Activated naive CD8-positive, alpha-beta T cell treated with anti-CD3 and anti-CD28 coated beads, Interleukin-2, amount 50 U/mL, for 24 hours (primary cell): ENCODE measurements around the gene AOAH.
A peak's percentile ranks its signal among the peaks of the same experiment; 100 is the strongest.

ENCODE experiments used
- ATAC-seq: fragments of 150-1000 bp; cut with Tn5 transposase; one replicate; pipeline ENCODE4 v1.10.0; 2021
- DNase-seq: peaks from one replicate; pipeline ENCODE4 v3.0.0; 2021
- H3K27ac Mint-ChIP-seq: one replicate; pipeline ENCODE4 v1.8.0; 2021; ENCODE audit warnings: mild to moderate bottlenecking, mixed read lengths
- H3K27me3 Mint-ChIP-seq: one replicate; pipeline ENCODE4 v1.8.0; 2021; ENCODE audit warnings: mixed read lengths
- H3K36me3 Mint-ChIP-seq: one replicate; pipeline ENCODE4 v1.8.0; 2021; ENCODE audit warnings: low read depth, mixed read lengths
- H3K4me1 Mint-ChIP-seq: one replicate; pipeline ENCODE4 v1.8.0; 2021; ENCODE audit warnings: mixed read lengths
- H3K4me3 Mint-ChIP-seq: one replicate; pipeline ENCODE4 v1.8.0; 2021; ENCODE audit warnings: mild to moderate bottlenecking, moderate library complexity, mixed read lengths
- H3K9me3 Mint-ChIP-seq: one replicate; pipeline ENCODE4 v1.8.0; 2021; ENCODE audit warnings: mixed read lengths

The AOAH gene

DNA sequence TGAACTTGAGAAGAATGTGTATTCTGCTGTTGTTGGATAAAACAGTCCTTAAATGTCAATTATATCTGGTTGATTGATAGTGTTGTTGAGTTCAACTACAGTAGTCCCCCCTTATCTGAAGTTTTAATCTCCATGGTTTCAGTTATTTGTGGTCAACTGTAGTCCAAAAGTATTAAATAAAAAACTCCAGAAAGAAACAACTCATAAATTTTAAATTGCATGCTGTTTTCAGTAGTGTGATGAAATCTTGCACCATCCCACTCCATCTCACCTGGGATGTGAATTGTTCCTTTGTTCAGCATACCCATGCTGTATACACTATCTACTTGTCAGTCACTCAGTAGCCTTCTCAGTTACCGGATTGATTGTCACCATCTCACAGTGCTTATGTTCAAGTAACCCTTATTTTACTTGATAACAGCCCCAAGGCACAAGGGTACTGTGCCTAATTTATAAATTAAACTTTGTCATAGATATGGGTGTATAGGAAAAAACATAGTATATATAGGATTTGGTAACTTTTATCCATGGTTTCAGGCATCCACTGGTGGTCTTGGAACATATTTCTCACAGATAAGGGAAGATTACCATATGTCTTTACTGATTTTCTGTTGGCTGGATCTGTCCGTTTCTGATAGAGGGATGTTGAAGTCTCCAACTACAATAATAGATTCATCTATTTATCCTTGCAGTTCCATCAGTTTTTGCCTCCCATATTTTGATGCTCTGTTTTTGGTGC is 57.1 kb downstream of the AOAH start:
- Mint-ChIP-seq H3K9me3 (peaks cover 11% of the 10 kb centered on the region), H3K36me3 (peaks cover 8% of the 10 kb centered on the region), H3K27ac (peak overlapping the region; percentile 57), H3K4me1 (peaks cover 49% of the 10 kb centered on the region), H3K4me3 (no peak overlapping the region), H3K27me3 (no peaks in the 10 kb centered on the region)
- DNase-seq: no peak
- ATAC-seq: no peak

DNA sequence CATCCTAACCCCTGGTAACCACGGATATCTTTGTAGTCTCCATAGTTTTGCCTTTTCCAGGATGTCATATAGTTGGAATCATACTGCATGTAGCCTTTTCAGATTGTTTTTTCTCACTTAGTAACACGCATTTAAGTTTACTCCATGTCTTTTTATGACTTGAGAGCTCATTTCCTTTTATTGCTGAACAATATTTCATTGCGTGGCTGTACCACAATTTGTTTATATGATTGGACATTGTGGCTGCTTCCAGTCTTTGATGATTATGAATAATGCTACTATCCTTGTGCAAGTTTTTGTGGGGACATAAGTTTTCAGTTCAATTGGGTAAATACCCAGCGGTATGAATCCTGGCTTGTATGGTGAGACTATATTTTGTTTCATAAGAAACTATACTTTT is 60.8 kb downstream of the AOAH start:
- H3K27ac Mint-ChIP-seq: no peak overlapping the region
- no peak for ATAC-seq
- H3K36me3 Mint-ChIP-seq: peaks cover 5% of the 10 kb centered on the region
- H3K9me3 Mint-ChIP-seq: peaks cover 11% of the 10 kb centered on the region
- no peak overlapping the region for H3K4me3 Mint-ChIP-seq
- no peak for DNase-seq
- H3K4me1 Mint-ChIP-seq: peaks cover 36% of the 10 kb centered on the region
- no peaks in the 10 kb centered on the region for H3K27me3 Mint-ChIP-seq

DNA sequence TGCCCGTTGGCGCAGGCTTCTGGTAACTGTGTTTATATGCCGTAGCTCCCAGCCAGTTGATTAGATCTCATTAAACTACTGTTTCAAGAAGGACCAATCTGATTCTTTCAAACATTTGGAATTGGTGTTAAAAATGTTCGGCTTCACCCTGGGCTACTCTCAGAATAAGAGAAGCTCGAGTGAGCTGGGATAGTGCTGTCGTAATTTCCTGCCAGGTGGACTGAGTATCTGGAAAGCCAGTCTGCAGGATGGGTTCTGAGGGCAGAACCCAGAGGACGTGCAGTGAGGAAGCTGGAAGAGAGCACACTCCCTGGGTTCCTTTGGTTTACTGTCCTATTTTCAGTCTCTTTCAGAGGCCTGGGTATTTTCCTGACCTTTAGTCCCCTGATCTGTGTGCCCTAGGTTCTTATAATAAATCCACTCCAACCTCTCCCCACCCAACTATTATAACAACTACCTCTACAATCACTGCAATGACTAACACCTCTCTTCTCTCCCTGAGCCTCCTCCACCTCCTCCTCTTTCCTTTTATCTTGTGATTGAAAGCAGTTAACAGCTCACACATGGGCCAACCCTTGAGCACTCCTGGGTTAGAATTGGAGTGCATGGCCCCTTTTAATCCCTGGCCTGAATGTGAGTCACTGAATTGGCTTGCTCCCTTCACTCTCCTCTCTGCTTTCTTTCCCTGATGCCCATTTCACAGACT is 63.0 kb downstream of the AOAH start:
- Mint-ChIP-seq H3K9me3 (peaks cover 11% of the 10 kb centered on the region), H3K4me1 (peaks cover 21% of the 10 kb centered on the region), H3K27ac (no peak overlapping the region), H3K4me3 (no peak overlapping the region), H3K27me3 (no peaks in the 10 kb centered on the region), H3K36me3 (peaks cover 3% of the 10 kb centered on the region)
- peak; percentile 63 for ATAC-seq
- DNase-seq: no peak

DNA sequence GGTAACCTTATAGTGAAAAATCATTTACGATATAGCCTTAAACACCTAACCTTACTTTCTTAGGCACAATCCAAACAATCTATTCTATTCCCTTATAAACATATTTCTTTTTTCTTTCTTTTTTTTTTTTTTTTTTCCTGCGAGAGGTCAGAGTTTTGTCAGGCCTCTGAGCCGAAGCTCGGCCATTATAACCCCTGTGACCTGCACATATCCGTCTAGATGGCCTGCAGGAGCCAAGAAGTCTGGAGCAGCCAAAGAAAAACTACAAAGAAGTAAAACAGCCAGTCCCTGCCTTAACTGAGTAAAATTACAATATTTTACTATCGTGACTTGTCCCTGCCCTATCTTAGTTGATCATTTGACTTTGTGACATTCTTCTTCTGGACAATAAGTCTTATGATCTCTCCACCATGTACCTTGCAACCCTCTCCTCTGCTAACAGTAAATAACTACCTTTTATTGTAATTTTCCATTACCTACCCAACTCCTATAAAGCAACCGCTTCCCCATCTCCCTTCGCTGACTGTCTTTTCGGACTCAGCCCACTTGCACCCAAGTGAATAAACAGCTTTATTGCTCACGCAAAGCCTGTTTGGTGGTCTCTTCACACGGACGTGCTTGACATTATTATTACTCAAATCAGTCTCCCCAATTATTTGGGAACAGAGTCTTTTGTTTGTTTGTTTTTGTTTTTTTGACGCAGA is 64.5 kb downstream of the AOAH start:
- H3K27me3 Mint-ChIP-seq: no peaks in the 10 kb centered on the region
- no peak overlapping the region for H3K27ac Mint-ChIP-seq
- peaks cover 4% of the 10 kb centered on the region for H3K9me3 Mint-ChIP-seq
- ATAC-seq (no peak), DNase-seq (no peak)
- H3K4me3 Mint-ChIP-seq: no peak overlapping the region
- H3K36me3 Mint-ChIP-seq: no peaks in the 10 kb centered on the region
- peaks cover 21% of the 10 kb centered on the region for H3K4me1 Mint-ChIP-seq

DNA sequence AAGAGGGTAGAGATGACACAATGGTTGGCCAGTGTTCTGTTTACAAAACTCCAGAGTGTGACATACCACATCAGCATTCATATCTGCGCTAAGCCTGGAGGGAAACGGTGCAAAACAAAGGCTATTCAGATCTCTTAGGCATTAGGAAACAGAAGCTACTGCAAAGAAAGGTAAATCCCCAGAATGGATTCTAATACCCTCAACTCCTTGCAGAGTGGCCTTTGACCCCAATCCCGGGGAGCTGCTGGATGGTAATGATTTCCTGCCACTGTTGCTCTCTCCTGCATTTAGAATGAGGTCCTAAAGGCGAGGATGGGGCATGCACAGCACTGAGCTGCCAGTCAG is 65.2 kb downstream of the AOAH start:
- no peak for DNase-seq
- no peak overlapping the region for H3K27ac Mint-ChIP-seq
- H3K4me1 Mint-ChIP-seq: peaks cover 21% of the 10 kb centered on the region
- no peaks in the 10 kb centered on the region for H3K9me3 Mint-ChIP-seq
- no peaks in the 10 kb centered on the region for H3K27me3 Mint-ChIP-seq
- H3K4me3 Mint-ChIP-seq: no peak overlapping the region
- ATAC-seq: no peak
- no peaks in the 10 kb centered on the region for H3K36me3 Mint-ChIP-seq

DNA sequence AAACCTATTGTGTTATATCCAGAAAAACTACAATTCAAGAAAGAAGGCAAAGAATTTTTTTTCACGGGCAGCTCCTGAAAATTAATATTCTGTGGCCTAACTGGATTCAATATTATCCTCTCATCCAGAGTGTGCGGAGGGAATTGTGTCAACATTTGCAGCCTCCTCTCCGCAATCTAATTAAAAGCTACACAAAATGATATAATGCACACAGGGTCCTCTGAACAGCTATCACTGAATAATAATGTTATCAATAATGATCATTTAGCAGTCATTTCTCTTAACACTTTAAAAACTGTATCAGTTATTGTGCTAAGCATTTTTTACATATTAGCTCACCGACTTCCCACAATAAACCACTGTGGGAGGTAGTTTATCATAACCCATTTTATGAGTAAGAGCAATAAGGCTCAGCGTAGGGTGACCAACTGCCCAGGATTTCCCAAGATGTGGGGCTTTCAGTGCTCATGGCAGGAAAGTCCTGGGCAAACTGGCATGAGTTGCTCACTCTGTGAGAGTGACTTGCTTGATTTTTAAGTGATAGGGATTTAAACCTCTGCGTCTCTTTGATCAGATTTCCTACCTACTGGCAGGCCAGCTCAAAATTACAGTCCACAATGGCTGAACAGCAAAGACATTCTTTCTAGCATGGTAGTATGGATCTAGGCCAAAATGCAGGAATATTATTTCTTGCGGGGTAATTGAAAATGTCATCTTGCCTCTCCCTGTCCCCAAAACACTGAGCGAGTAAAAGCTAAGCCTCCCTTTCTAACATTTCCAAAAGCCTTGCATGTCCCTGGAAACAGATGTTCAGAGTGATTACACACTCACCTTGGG is 65.7 kb downstream of the AOAH start:
- no peak overlapping the region for H3K27ac Mint-ChIP-seq
- no peak overlapping the region for H3K4me3 Mint-ChIP-seq
- ATAC-seq (peak; percentile 35), DNase-seq (no peak)
- H3K4me1 Mint-ChIP-seq: peaks cover 23% of the 10 kb centered on the region
- no peaks in the 10 kb centered on the region for H3K36me3 Mint-ChIP-seq
- no peaks in the 10 kb centered on the region for H3K27me3 Mint-ChIP-seq
- H3K9me3 Mint-ChIP-seq: no peaks in the 10 kb centered on the region

DNA sequence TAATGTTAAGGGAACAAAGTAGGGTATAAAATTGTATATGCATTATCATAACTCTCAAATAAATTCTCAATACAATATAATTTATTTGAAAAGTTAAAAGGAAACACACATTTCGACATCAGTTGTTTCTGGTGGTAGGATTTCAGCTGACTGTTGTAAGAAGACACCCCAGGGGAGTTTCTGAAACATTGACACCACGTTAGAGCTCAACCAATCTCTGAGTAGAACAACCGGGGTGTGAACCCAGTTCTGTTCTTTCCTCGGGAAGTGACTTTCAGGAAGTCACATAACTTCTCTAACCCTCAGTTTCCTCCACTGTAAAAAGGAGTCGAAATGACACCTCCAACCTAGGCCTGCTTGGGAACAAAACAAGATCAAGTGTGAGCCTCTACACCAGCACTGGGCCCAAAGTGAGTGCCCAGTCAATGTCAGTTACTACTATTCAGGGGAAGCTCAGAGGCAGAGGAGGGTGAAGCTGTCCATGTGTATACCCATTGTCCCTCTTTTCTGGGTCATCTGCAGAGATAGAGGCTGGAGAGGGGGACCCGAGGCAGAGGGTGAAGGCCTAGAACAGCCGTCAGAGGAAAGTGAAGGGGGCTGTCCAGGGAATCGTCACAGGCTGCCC is 67.1 kb downstream of the AOAH start:
- Mint-ChIP-seq H3K36me3 (no peaks in the 10 kb centered on the region), H3K27ac (no peak overlapping the region), H3K4me1 (peaks cover 22% of the 10 kb centered on the region), H3K9me3 (no peaks in the 10 kb centered on the region), H3K27me3 (no peaks in the 10 kb centered on the region), H3K4me3 (no peak overlapping the region)
- no peak for DNase-seq
- no peak for ATAC-seq

DNA sequence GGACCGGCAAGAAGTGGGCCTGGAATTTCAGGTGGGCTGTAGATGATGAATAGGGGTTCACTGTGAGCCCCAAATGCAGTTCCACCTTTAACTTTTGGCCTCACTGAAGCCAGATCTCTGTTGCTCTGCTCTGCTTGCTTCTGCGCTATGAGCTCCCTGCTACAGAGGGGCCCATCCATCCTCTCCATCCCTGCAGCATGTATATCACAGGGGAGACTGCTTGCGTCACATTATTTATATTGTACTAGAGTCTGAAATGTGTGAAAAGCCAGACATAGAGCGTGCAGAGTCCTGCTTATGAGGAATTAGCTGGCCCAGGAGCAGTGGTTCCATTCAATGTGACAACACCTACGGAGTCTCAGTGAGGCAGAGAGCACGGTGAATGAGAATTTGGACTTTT is 69.9 kb downstream of the AOAH start:
- H3K27me3 Mint-ChIP-seq: no peaks in the 10 kb centered on the region
- H3K9me3 Mint-ChIP-seq: no peaks in the 10 kb centered on the region
- H3K36me3 Mint-ChIP-seq: peaks cover 3% of the 10 kb centered on the region
- H3K4me3 Mint-ChIP-seq: no peak overlapping the region
- no peak for DNase-seq
- no peak overlapping the region for H3K27ac Mint-ChIP-seq
- no peak for ATAC-seq
- peaks cover 18% of the 10 kb centered on the region for H3K4me1 Mint-ChIP-seq

DNA sequence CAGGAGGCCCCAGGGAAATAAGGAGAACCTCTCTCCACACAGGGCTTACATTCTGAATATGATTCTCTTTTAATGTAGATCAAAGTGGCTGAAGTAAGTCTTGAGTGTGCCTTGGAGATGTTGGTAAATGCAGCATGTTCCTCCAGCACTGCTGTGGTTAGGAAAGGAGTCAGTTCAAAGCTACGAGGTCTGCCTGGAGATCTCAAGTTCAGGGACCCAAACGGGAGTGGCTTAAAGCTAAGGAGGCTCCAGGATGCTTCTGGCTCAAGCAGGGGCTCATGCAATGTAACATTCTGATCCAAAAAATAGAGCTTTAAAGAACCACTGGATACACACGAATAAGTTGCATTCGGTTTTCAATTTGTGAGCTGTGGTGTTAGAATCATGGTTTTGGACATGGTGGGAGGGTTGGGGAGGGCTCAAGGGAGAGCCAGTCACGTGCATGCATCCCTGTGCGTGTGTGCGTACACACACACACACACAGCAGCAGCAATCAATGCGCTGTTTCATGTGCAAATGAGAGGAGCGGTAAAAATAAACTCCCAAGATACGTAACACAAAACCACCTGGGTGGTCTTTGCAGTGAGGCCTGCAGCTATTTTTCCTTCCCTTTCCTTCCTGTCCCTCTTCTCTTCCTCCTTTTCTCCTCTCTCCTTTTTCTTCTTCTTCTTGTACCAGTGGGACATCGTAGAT is 70.5 kb downstream of the AOAH start:
- ATAC-seq (no peak), DNase-seq (no peak)
- Mint-ChIP-seq H3K4me3 (no peak overlapping the region), H3K27ac (no peak overlapping the region), H3K4me1 (peaks cover 15% of the 10 kb centered on the region), H3K36me3 (peaks cover 3% of the 10 kb centered on the region), H3K9me3 (no peaks in the 10 kb centered on the region), H3K27me3 (no peaks in the 10 kb centered on the region)

DNA sequence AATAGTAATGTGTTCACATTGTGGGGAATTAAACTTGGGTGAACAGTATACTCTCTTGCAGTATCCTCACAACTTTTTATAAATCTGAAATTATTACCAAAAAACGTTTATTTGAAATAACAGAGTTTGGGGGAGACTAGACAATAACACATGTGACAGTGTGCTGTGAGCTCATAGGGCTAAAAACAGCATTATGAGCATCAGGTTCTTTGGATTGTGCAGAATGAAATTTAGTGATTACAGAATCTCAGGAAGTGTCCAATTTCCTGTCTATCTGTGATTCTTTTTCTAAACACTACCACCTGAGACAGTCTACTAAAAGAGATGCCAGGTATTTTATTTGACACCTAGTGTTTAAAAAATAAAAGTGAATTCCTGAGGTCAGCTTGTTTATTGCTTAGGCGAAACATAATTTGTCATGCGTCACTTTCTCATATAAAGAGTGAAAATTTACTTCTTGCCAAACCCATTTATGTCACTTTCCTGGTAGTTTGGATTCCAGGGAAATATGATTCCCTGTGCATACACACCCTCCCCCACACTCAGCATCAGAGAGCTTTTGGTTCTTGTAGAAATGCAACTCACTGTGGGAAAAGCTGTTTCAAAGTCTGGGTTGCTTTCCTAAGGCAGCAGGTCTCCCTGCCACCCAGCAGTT is 71.2 kb downstream of the AOAH start:
- H3K27ac Mint-ChIP-seq: no peak overlapping the region
- no peaks in the 10 kb centered on the region for H3K27me3 Mint-ChIP-seq
- DNase-seq (no peak), ATAC-seq (no peak)
- H3K9me3 Mint-ChIP-seq: no peaks in the 10 kb centered on the region
- H3K4me3 Mint-ChIP-seq: no peak overlapping the region
- peaks cover 3% of the 10 kb centered on the region for H3K36me3 Mint-ChIP-seq
- peaks cover 12% of the 10 kb centered on the region for H3K4me1 Mint-ChIP-seq

DNA sequence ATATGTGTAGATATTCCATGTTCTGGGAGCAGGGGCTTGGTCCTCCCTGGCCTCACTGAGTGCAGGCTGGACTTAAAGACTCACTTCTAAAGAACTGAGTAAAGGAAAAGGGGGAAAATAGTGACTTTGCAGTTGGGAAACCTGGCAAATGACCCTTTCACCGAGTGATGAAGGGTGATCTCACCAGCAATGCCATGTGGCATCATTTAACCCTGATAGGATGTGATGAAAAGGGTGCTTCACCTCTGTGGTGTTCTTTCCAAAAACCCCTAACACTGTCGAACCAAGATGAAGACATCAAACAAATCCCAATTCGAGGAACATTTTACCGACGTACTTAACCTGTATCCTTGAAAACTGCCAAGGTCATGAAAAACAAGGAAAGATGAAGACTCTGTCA is 71.9 kb downstream of the AOAH start:
- no peak overlapping the region for H3K27ac Mint-ChIP-seq
- H3K36me3 Mint-ChIP-seq: peaks cover 3% of the 10 kb centered on the region
- no peaks in the 10 kb centered on the region for H3K27me3 Mint-ChIP-seq
- H3K9me3 Mint-ChIP-seq: no peaks in the 10 kb centered on the region
- DNase-seq: no peak
- ATAC-seq: no peak
- H3K4me3 Mint-ChIP-seq: no peak overlapping the region
- H3K4me1 Mint-ChIP-seq: peaks cover 11% of the 10 kb centered on the region

DNA sequence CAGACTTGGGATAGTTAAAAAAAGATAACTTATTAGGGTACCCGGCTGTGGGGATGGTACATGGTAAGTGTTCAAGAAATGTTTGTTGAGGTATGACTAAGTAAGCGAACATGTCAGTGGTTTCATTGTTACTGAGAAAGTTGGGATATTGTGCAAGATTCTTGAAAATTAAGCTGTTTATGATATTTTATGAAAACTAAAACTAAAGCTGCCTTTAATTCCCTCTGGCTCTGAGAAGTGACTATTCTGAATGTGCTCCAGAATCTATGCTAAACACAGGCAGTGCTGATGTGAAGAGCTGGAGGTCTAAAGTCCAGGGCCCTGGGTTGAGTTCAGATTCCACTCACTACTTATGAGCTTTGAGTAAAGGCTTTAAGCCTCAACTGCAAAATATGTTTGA is 72.9 kb downstream of the AOAH start:
- no peaks in the 10 kb centered on the region for H3K27me3 Mint-ChIP-seq
- no peak for DNase-seq
- H3K4me1 Mint-ChIP-seq: peaks cover 9% of the 10 kb centered on the region
- H3K36me3 Mint-ChIP-seq: peaks cover 7% of the 10 kb centered on the region
- no peak for ATAC-seq
- no peak overlapping the region for H3K27ac Mint-ChIP-seq
- H3K4me3 Mint-ChIP-seq: no peak overlapping the region
- H3K9me3 Mint-ChIP-seq: no peaks in the 10 kb centered on the region

DNA sequence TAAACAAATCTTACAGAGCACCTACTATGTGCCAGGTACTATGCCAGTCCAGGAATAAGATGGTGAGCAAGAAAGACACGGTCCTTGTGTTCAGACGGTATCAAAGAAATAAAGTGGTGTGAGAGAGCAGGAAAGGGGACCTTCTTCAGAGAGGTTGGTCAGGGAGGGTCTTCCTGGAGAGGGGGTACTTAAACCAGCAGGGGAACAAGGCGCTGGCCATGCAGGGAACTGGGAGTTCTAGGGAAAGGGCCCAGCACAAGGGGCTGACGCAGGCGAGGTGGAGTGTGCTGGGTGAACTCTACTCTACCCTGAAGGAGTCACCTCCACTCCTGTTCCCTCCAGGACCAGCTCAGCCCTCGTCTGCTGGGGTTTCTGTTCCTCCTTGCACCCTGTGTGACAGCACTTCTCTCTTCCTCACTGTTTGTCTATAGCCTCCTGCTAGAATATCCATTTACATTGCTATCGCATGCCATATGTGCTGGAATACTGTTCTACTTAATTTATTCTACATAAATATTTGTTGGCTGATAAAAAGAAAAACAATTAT is 73.5 kb downstream of the AOAH start:
- H3K27me3 Mint-ChIP-seq: no peaks in the 10 kb centered on the region
- no peak overlapping the region for H3K27ac Mint-ChIP-seq
- no peak for ATAC-seq
- peaks cover 7% of the 10 kb centered on the region for H3K36me3 Mint-ChIP-seq
- peaks cover 10% of the 10 kb centered on the region for H3K4me1 Mint-ChIP-seq
- no peaks in the 10 kb centered on the region for H3K9me3 Mint-ChIP-seq
- no peak overlapping the region for H3K4me3 Mint-ChIP-seq
- DNase-seq: no peak
